NCI-H2227 (cell line): ENCODE results near the gene PRKRIP1.
A peak's percentile ranks its signal among the peaks of the same experiment; 100 is the strongest.
"Not testable (repeated sequence)": the region's sequence is repeated elsewhere in the genome, so short reads cannot be mapped to it uniquely, and the experiment has no call there.

Experiments used
- DNase-seq: peaks from one replicate; lab custom pipeline; 2025; ENCODE audit not compliant: unreplicated experiment; lab: John Stamatoyannopoulos, UW

PRKRIP1 gene

DNA sequence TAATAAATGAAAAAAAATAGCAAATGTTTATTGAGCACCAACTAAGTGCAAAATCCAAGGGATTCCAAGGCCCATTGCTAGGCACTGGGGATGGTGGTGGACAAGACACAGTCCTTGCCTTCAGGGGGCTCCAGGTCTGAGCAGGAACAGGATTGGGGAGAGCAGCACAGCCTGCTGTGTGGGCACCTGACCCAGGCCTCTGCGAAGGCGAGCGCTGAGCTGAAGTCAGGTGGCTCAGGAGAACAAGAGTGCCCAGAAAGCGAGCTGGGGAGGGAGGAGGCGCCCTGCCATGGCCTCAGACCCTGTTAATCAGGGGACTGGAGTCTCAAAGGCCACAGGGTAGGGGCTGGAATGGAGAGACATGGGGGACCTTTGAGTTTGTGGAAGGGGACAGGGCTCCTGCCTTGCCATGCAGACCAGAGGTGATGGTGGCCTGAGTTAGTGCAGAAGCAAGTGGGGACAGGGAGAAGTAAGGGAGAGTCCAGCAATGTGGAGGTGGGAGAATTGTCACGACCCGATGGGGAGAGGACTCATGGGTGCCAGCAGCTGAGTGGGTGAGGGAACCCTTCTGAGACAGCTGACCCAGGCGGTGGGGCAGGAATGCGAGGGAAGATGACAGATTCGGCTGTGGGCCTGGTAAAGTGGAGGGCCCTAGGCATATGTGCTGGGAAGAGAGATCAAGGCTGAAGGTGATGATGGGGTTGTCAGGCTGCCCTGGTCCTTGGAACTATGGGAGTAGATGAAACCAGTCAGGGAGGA lies 33.2 kb downstream of the PRKRIP1 start:
- no peak for DNase-seq

DNA sequence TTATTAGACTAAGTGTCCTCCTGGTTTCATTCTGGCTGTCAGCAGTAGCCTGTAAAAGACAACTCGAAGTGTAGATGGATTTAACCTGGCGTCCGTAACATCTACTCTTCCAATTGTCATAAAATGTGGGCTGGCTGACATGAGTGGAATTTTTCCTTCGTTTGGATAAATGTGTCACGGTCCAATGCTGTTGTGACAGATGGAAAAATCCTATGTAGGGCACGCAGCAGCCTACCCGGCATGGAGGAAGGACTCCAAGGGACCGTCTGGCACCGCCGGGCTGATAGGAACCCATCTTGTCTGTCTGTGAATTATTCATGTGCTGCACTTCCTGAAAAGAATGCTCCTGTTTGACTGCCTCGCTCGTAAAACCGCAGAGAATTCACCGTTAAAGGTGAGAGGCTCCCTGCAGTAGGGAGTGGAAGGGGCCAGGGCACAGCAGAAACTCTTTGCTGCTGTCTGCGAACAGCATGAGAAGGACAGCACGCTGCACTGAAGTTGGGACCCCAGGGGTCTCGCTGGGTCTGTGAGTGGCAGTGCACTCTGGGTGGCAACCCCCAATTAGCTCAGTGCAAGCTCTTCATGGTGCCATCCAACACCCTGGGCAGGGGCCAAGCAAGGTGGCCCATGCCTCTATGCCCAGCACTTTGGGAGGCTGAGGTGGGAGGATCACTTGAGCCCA lies 35.6 kb downstream of the PRKRIP1 start:
- DNase-seq = no peak

DNA sequence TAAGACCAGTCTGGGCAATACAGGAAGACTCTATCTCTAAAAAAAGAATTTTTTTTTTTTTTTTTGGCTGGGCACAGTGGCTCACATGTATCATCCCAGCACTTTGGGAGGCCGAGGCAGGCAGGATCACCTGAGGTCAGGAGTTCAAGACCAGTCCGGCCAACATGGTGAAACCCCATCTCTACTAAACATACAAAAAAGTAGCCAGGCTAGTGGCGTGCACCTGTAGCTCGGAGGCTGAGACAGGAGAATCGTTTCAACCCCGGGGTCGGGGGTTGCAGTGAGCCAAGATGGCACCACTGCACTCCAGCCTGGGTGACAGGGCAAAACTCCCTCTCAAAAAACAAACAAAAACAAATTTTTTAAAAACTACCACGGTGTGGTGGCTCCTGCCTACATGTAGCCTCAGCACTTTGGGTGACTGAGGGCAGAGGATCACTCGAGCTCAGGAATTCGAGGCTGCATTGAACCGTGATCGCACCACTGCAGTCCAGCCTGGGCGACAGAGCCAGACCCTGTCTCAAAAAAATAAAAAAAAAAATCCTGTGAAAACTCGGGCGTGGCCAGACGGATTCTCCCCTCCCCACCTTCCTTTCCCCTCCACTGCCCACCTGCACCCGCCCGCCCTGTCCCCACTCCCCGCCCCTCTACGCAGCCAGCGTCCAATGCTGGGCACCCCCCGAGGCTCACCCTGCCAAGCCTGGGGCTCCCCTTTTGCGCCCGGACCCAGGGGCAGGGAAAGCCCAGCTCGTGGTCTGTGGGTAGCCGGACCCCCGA lies 36.5 kb downstream of the PRKRIP1 start:
- DNase-seq = peak; percentile 74

DNA sequence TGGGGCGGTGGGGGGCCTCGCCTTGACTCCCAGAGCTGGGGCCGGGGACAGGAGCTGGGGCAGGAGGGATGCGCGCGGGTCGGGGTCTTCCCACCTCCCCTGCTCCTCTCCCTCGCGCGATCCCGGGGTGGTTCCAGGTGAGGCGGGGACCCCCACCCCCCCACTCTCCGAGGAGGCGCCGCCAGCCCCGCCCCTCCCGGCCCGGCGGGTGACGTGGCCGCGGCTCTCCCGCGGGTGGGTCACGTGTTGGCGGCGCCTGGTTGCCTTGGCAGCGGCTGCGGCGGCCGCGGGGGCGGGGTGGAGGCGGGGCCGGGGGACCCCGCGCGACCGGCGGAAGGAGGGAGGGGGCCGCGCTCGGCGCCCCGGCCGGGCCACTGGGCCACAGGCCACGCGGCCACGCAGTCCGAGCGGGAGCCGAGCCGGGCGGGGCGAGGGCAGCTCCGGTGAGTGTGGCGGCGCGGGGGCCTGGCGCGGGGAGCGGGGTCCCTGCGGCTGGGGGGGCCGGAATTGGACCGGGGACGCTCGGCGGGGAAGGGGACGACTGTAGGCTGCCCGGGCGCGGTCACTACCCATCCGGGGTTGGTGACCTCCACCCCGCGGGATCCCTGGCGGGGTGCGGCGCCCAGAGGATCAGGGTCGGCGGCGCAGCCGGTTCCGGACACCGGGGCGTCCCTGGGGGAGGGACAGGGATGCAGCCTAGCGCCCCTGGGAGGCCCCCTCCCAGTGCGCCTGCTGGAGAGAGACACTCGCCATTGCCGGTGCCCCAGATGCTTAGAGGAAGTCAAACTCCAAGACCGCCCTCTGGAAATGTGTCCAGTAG lies 37.3 kb downstream of the PRKRIP1 start, which contains the start of gene ORAI2:
TSS of gene ORAI2 (plus strand) at position 357 of the 820 bp plus-strand sequence. CDS start 5,382 bp downstream, outside the sequence.
- peak; percentile 92 for DNase-seq

DNA sequence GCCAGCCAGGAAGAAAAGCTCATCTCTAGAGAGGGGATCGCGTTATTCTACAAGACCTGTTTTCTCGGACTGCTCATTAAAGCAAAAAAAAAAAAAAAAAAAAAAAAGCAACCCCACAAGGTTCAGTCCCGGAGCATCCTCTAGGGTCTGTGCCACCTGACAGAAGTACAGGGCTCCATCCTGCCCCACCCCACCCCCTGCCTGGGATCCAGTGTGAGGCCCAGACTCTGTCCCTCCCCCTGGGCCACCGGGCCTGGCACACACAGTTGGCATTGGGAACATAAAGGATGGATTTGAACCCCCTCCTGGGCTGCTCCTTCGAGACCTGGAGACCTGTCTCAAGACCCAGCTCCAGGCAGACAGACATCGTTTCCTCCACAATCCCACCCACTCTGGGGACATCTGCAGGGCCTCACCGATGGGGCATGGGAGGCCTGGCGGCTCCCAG lies 37.9 kb downstream of the PRKRIP1 start:
- peak; percentile 69 for DNase-seq

DNA sequence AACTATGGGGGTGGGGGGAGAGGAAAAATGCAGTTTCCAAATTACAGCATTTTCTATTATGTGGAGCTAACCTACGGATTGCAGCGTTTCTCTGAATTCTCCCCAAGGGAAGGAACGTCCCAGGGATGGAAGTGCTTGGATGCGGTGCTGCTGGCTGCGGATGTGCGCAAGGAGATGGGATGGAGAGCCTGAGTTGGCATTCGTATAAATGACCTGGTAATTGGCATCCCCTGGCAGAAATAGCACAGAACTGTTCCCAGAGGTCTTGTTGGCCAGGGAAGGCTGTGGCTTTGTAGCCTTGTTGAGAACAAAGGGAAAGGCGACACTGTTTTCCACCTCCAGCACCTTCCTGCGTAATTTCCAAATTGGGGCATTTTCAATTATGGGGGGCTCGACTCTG lies 40.0 kb downstream of the PRKRIP1 start:
- DNase-seq = no peak

DNA sequence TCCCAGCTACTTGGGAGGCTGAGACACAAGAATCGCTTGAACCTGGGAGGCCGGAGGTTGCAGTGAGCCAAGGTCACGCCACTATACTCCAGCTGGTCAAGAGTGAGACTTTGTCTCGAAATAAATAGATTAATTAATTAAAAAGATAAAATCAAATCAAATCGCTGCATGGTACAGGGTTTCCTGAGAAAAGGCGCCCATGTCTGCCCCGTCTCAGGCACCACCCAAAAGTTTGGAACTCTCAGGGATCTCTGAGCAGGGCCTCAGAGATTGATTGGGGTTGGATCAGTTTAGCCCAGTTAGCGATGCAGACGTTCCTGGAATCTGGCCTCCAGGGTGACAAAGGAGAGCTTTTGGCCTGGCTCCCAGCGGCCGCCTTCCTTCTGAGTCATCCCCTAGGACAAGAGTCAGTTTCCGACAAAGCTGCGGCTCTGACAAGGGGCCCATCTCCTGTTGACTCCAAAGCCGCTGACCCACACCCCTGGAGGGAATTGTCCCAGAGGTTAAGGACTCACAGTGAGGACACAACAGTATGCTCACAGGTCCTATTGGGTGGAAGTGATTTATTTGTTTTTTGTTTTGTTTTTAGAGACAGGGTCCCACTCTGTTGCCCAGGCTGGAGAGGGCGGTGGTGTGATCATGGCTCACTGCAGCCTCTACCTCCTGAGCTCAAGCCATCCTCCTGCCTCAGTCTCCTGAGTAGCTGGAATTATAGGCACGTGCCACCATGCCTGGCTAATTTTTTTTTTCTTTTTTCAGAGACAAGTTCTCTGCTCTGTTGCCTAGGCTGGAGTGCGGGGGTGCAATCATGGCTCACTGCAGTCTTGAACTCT lies 44.0 kb downstream of the PRKRIP1 start:
- DNase-seq = no peak

DNA sequence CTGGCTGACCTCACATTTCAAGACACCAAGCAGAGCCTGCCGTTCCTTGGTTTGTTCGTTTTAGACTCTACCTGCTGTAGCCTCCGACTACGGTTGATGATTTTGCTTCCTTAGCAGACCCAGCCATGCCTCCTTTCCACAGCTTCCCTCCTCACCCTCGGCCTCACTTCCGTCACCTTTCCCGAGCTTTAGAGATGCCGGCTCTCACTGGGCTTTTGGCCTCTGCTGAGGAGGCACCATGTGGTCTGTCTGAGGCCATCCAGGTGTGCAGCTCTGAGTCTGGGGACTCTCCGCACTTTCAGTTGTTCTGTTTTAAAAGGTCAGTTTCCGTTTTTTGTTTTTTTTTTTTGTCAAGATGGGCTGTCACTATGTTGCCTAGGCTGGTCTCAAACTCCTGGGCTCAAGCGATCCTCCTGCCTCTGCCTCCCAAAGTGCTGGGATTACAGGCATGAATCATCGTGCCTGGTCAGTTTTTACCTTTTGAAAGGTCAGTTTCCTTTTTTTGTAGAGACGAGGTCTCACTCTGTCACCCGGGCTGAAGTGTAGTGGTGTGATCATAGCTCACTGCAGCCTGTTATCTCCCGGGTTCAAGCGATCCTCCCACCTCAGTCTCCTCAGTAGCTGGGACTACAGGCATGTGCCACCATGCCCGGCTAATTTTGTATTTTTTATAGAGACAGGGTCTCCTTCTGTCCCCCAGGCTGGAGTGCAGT lies 49.0 kb downstream of the PRKRIP1 start:
- no peak for DNase-seq

DNA sequence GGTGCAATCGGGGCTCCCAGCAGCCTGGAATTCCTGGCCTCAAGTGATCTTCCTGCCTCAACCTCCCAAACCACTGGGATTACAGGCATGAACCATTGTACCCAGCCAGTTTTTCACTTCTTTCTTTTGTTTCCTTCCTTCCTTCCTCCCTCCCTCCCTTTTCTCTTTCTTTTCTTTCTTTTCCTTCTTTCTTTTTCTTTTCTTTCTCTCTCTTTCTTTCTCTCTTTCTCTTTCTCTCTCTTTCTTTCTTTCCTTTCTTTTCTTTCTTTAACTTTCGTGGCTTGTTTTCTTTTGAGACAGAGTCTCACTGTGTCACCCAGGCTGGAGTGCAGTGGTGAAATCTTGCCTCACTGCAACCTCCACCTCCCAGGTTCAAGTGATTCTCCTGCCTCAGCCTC lies 49.5 kb downstream of the PRKRIP1 start:
- no peak for DNase-seq

DNA sequence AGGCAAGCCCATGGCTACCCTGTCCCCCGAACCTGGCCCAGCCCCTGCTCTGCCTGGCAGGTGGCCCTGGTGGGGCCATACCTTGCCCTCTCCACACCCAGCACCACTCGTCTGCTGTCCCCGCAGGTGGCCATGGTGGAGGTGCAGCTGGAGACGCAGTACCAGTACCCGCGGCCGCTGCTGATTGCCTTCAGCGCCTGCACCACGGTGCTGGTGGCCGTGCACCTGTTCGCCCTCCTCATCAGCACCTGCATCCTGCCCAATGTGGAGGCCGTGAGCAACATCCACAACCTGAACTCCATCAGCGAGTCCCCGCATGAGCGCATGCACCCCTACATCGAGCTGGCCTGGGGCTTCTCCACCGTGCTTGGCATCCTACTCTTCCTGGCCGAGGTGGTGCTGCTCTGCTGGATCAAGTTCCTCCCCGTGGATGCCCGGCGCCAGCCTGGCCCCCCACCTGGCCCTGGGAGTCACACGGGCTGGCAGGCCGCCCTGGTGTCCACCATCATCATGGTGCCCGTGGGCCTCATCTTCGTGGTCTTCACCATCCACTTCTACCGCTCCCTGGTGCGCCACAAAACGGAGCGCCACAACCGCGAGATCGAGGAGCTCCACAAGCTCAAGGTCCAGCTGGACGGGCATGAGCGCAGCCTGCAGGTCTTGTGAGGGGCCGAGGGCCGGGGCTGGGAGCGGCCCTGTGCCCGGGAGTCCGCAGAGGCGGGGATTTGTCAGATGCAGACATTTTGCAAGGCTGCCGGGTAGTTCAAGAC lies 50.4 kb downstream of the PRKRIP1 start:
- no peak for DNase-seq

DNA sequence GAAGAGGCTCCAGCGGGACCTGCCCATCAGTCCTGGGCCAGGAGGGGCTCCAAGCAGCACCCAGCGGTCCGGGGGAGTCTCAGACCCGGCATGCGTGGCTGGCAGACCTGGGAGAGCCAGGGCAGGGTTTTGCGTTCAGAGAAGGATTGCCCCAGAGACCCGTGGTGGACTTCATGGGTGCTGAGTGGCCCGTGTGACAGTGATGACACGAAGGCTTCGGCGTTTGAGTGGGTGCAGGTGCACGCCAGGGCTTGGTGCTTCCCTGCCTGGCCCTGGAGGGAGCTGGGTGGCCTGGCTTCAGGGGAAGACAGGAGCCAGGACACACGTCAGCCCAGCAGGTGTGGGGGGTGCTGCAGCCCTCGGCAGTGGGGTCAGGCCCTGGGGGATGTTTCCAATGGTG lies 51.1 kb downstream of the PRKRIP1 start:
- DNase-seq = no peak

DNA sequence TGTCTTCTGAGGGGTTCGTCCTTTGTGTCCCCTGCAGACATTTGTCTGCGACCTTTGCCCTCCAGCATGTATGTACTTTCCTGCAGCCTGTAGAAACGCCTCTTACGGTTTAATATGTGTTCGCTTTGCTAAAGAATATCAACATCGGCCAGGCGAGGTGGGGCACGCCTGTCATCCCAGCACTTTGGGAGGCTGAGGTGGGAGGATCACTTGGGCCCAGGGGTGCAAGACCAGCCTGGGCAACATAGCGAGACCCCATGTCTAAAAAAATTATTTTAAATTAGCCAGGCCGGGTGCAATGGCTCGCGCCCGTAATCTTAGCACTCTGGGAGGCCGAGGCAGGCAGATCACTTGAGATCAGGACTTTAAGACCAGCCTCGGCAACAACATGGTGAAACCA lies 53.0 kb downstream of the PRKRIP1 start:
- DNase-seq = no peak

DNA sequence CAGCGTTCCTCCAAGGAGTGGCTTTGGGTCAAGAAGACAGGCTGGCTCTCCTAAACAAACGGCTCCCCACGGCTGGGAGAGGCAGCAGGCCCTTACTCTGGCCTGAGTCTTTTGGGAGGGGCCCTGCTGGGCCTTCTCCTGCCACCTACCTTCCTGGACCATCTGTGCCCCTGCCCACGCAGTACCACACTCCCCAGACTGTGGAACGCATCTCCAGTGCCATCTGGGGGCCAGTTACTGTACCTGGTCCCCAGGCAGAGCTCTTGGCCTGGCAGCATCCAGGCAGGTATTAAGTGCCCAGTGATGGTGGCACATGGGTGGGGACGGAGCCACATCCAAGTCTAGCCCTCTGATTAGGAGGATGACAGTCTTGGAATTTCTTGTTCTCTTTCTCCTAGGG lies 54.1 kb downstream of the PRKRIP1 start:
- DNase-seq = no peak

DNA sequence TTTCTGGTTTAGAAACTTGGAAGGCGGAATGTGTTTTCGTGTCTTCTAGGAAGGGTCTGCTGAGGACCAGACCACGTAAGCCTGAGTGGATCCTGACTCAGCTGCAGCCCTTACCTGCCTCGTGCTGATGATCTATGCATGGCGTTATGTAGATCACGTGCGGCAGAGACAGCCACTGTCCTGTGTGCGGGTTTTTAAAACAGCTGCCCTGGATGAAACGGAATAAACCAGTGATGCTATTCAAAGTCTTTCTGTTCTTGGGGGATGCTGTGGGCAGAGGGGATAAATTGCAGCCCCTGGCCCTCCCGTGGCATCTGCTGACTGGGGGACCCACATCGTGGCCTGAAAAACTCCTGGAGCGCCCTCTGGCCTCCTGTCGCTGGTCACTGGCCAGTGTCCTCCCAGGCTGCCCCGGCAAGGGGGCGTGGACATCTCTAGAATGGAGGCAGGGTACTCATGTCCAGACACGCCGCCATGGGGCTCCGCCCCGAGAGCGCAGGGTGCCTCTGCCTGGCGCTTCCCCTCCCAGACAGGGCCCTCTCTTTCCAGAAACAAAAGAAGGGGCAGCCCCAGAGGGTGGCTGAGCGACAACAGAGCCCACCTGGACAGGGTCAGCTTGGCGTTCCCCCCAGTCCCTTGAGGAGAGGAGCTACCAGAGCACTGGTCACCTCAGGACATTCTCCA lies 55.4 kb downstream of the PRKRIP1 start:
- peak; percentile 74 for DNase-seq

DNA sequence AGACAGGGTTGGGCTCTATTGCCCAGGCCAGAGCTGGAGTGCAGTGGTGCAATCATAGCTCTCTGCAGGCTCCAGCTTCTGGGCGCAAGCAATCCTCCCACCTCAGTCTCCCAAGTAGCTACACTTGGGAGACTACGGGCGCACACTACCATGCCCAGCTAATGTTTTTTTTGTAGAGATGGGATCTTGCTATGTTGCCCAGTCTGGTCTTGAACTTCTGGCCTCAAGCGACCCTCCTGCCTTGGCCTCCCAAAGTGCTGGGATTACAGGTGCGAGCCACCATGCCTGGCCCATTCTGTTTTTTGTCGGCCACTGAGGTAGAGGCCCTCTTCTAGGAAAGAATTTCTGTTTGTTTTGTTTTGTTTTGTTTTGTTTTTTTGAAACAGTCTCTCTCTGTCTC lies 56.3 kb downstream of the PRKRIP1 start:
- DNase-seq = no peak

DNA sequence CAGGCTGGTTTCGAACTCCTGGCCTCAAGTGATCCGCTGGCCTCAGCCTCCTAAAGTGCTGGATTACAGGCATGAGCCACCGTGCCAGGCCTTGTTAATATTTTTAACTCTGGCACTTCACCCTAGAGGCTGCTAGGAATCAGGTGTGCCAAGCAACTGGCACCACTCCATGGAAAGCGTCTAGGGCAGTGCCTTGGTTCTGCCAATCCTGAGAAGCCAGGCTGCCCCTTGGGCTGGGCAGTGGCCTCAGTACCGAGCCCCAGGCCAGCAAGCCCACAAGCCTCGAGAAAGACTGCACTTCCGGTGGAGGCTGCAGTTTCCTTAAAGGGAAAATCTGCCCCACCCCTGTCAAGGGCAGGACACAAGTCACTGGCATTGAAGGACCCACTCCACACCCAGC lies 57.2 kb downstream of the PRKRIP1 start:
- no peak for DNase-seq

DNA sequence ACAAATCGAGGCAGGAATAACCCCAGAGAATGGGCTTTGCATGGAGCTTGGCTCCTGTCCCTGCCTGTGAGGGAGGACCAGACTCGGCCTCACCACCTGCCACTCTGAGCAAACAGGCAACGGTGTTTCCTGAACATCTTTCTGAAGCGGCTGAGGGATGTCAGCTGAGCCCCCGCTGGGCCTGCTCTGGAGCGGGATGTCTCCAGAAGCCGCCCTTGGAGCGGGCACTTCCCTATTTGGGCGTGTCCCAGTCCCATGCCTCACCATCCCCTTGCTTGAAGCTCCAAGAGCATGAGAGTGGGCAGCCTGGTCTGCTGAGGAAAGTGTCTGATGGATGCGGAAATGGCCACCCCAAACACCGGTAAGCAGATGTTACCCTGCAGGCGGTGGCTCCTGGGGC lies 58.3 kb downstream of the PRKRIP1 start:
- no peak for DNase-seq

DNA sequence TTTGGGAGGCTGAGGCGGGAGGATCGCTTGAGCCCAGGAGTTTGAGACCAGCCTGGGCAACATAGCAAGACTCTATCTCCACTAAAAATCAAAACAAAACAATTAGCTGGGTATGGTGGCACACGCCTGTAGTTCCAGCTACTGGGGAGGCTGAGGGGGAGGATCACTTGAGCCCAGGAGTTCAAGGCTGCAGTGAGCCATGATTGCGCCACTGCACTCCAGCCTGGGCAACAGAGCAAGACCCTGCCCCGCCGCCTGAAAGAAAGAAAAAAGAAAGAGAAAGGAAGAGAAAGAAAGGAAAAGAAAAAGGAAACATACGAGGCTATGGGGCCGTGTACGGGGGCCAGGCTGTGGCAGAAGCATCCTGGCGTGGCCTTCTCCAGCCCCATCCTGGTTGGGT lies 58.8 kb downstream of the PRKRIP1 start:
- not testable (repeated sequence) for DNase-seq
